Stimulated activated CD8-positive, alpha-beta memory T cell treated with anti-CD3 and anti-CD28 coated beads, Interleukin-12 subunit alpha, Interleukin-12 subunit beta, amount 100 ng/mL, for 24 hours (primary cell): ENCODE data around the gene SNRPB2.

Experiments
- DNase-seq: peaks from one replicate; pipeline ENCODE4 v3.0.0-alpha.2; 2020; ENCODE audit errors: extremely low read depth

Gene SNRPB2

DNA sequence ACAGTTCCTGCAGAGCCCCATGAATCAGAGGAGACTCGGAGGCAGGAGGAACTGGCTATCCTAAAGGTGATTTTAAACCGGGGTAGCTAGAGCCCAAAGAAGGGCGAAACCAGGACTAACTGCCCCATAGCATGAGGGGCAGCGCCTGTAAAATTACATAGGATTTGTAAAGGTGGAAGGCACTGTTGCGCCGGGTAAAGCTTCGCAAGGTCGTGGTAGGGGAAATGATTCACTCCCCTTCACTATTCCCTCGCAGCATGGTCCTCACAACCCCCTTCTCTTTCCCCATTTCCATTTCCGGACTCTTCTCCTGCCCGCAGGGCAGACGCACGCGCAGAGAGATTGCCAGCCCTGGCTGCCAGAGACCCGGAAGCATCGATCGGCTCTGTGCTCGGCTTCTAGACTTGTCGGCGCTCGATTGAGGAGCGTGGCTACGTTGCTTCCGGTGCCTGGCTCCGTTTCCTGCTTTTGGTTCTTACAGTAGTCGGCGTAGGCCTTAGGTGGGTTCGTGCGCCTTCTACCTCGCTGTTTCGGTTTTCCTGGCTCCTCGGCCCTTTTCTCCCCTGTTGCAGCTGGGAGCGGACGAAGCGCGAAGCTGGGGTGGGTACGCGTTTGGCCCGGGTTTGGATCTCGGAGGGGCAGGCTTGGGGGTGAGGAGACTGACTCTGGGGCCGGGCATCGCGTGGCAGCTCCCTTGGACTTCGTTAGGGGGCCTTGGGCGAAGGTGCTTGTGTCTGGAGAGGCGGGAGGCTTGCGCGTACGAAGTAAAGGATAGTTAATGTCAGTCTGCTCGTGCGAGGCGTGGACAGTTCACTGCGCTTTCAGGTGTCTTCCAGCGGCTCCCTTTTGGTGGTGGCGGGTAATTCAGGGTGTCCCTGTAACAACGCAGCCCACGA, at the start of gene SNRPB2:
SNRPB2 (plus strand) TSS at position 462 of the 896 bp plus-strand sequence. CDS start 1,677 bp downstream, outside the sequence.
- peak; percentile 76 for DNase-seq

DNA sequence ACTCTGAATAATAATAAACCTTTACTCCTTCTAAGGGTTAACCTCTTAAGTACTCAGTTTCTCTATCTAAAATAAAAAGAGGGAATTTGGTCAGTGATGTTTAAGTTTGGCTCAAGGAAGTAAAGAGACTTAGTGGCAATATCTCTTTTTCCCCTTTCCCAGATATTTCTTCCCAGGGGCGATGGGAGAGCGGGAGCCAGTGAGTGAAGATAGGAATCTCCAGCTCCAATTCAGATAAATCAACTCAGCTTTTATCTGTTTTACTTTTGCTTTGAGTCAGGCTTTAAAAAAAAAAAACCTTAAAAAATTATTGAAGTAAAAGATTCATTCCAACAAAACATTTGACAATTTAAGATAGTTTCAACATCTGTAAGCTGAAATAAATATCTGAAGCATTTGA, 45.4 kb upstream of the SNRPB2 start:
- DNase-seq = no peak

DNA sequence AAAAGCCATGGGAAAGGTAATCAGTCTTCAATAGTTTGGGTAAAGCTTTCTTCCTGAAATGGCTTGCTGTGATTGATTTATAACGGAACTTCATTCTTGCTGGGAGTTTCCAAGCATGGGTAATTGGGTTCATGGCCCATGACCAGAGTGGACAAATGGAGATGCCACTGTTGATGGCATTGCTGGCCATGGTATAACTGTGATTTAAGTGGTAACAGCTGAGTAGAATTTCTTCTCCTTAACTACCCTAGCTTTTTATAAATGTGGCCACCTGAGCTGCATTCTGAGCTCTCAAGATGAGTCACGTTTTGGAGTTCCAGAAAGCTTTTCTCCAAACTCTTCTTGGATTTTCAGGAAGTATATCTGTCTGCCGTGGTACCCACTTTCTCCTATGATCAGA, 39.9 kb upstream of the SNRPB2 start:
- no peak for DNase-seq

DNA sequence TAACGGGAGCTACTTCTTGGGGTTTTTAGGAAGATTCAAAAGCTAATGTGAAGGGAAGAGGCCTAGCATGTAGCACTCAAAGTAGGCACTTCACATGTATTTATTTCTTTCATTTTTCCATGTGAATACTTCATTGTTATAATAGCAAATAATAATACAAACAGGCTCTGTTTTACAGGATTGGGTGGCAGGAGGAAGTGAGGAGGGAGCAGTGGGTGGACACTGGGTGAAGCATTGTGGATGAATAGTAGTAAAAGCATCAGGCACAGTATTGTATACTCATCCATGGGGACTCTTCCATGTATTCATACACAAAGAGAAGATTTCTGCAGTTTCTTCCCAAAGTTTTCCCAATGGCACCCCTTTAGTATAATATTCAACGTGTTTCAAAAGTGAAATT, 38.4 kb upstream of the SNRPB2 start:
- no peak for DNase-seq

DNA sequence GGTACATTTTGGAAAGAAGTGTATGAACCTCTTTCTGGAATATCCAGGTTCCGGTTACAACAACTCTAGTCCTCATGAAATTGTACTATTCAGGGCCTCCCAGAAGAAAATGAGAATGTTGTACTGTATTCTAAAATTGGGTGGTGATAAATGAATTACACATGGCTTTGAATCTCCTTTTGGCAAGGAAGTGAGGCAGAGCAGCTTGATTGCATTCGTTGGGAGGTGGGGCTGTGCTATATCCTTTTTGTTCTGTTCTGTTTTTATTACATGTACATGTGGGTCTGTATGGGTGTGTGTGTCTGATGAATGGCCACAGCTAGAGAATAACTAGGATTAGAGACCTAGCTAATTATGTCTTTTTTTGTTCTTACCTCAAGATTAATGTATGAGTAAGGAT, 37.8 kb upstream of the SNRPB2 start:
- no peak for DNase-seq

DNA sequence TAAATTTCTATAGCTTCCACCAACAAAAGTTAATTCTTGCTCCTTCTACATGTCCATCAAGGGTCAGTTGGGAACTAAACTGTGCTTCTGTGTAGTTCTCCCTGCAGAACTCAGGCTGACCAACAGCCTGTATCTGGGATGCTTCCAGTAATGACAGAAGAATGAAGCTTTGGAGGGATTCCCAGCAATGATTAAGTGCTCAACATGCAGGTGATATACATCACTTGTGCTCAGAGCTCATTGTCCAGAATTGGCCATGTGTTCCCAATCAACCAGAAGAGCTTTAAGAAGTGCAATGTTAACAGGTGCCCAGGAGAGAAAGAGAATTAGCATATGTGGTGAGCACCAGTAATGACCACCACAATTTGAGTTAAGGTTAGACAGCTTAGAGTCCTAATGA, 37.4 kb upstream of the SNRPB2 start:
- DNase-seq = no peak

DNA sequence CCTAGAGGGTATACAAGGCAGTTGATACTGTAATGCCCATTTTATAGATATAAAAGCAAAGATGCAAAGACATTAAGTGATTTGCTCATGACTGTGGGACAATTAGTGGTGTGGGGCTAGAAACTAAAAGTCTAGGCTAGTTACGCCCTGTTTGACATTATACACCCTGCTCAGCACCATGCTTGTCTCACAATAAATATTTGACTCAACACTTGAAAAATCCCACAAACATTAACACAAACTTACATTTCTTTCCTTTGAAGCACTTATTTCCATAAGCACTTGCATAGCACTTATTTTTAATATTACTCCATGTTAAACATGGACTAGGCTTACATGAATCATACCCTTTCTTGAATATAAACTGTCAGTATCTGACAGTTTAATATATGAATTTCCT, 36.5 kb upstream of the SNRPB2 start:
- no peak for DNase-seq

DNA sequence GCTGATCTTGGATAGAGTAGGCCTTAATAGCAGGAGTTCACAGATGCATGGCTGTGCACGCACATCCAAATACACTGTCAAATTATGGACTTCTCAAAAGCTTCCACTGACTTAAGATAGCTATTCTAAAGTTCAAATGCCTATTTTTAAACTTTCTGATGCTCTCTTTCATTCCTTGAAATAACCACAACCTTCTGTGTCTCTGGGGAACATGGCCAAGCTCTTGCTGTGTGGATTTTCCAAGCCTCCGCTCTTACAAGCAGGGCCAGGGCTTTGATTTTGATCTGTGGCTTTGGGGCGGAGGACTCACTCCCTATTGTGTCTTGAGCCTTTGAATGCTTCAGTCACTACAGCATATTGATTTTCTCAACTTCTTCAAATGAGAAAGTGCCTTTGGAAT, 35.7 kb upstream of the SNRPB2 start:
- no peak for DNase-seq

DNA sequence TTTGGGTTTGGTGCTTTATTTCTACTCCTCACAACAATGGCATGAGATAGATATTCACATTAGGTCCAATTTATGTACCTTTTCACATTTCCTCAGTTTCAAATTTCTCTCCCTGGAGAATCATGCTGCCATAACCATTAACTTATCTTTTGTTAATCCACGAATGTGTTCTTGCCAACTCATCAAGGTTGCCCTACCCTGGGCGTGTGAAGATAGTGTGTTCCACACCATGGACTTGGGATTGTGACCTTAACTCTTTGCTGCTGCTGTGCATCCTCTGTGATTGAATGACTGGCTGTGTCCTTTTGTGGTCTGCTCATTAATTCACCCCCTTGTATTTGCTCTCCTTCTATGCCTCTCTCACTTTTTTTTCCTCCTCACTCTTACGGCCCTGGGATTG, 34.2 kb upstream of the SNRPB2 start:
- no peak for DNase-seq

DNA sequence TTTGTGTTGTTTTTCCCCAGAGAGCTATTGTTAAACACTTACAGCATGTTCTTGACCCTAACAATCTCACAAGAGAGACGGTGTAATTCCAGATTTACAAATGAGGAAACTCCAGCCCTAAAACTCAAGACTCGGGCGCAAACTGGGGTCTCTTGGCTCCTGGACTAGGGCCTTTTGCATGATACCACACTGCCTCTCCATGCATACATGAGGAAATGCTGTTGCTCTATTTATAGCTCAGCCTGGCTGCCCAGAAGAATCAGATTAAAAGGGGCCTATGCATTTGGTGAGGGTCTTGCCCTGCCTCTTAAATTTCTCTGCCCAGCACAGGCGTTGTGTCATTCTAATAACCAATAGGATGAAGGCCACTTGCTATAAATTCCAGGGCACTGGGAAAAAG, 30.5 kb upstream of the SNRPB2 start:
- no peak for DNase-seq

DNA sequence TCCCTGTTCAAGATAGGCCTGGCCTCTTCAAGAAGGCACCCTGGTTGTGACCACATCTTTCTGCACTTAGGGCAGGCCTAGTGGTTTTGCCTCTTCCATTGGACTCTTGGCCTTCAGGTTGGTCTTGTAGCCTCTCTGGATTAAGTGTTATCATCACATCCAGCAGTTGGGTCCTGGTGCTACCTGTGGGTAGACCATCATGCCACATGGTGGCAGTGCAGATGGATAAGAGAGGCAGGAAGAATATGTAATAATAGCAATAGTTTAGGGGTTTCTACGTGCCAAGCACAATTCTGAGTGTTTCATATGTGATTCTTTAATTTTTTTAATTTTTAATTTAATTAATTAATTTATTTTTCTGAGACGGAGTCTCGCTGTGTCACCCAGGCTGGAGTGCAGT, 28.5 kb upstream of the SNRPB2 start:
- DNase-seq = no peak

DNA sequence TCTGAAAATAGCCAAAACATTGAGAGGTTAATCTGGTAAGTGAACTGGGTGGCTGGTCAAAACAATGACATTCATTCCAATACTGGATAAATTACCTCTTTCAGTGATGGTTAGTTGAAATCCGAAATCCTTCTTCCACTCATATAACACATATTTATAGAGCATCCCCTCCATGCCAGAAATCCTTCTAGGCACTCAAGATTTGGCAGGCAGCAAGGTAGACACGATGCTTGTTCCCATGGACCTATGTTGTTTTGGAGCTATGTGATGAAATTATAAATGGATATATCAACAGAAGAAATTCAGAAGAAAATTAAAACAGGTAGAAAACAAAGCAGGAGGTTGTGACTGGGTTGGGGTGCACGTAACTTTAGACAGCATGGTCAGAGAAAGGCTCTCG, 26.3 kb upstream of the SNRPB2 start:
- DNase-seq = no peak

DNA sequence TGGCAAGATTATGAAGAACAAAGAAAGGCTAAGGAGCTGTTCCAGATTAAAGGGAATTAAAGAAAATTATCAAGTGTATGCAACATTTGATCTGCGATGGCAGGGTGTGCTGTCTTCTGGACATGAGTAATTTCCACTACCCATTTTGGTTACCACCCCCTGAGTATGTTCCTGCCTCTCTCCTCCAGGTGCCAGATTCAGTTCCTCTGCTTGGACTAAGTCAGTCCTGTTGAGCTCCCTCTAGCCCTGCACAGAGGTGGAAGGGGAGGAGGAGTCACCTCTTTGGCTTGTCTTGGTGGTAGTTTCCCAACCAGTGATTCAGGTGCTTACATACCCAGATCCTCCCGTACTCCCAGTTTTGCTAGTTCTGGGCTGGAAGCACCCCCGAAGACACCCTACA, 22.2 kb upstream of the SNRPB2 start:
- no peak for DNase-seq

DNA sequence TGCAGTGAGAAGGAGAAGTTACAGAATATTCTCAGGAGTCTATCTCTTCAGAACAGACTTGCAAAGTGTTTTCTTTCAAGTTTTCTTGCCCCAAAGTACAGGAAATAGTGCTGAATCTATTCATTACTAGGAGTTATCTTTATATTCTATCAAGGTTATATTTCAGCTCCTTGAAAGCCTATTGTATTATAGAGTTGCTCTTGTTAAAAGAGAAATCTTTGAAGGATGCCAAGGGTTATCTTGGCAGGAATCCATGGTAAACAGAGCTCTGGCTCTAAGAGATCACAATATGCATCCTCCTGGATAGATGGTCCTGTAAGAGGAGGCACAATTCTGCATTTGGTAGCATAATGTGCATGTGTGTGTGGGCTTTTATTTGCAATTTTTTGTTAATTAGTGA, 21.2 kb upstream of the SNRPB2 start:
- DNase-seq = no peak

DNA sequence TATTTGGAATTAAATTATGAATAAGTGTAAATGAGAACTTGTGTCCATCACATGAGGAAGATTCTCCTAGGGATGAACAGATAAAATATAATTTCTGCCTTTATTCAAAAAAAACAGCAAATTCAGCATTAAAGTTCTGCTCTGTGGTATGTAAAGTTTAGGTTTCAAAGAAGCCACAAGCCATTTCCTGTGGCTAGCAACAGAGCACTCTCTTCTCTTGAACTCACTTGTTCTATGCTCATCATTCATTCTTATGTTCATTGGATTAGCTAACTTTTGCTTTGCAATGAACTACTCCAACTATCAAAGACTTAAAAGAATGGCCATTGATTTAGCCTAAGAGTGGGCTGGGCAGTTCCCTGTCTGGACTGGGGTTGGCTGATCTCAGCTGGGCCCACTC, 20.8 kb upstream of the SNRPB2 start:
- no peak for DNase-seq

DNA sequence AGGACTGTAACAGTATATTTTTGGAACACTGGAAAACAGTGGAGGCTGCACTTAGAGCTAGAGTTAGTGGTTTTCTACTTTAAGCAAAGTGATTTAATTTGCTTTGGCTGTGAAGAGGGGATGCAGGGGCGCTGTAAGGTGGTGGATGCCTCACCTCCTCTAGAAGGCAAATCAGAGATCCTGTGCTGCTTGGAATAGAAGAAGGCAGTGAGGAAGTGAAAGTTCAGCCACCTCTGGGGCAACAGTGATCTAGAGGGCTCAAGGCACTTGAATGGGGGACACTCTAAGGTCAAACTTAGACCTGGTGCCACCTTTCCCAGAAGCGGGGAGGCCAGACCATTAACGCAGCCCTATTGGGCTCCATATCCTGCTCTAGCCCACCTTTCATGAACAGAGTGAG, 19.0 kb upstream of the SNRPB2 start:
- DNase-seq = no peak

DNA sequence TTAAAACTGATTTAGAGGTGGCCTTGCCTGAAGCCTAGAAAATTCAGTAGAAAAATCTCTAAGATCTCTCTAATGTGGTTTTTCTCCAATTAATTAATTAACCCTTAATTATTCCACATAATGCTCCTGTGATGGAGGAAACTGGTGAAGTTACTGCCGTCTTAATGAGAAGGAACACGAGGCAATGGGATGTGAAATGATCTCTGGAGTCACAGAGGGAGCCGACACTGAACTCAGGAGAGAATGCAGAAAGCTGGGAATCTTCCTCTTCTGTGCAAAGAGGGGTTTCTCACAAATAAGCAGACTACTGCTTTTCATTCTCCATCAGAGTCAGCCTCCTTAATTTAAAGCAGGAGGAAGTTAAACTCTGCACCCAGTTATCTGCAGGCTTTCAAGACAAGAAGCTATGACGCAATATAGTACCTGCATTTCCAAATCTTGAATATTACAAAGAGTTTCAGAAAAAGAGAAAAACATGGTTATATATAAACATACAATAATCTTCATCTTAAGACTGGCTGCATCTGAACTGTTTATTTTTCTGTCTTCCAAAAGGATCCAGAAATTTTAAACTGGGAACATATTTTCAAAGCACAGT, 18.1 kb upstream of the SNRPB2 start:
- no peak for DNase-seq

DNA sequence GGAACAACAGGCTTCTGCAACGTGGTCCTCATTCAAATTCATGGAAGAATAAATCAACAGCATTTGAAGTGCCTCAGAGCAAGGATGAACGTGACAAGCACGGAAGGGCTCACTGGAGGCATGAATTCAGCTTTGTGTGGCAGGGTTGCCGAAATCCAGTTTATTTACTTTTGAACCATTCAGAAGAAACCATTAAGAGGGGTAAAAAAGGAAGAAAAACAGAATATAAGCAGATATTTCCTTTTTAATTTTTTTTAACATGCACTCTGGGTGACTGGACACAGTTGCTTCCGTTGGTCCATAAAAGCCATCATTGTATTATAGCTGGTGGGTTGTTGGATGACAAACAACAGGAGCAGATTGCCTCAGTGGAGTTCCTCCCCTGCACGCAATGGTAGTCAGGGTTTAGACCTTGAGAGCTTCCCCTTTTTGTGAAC, 17.3 kb upstream of the SNRPB2 start:
- no peak for DNase-seq

DNA sequence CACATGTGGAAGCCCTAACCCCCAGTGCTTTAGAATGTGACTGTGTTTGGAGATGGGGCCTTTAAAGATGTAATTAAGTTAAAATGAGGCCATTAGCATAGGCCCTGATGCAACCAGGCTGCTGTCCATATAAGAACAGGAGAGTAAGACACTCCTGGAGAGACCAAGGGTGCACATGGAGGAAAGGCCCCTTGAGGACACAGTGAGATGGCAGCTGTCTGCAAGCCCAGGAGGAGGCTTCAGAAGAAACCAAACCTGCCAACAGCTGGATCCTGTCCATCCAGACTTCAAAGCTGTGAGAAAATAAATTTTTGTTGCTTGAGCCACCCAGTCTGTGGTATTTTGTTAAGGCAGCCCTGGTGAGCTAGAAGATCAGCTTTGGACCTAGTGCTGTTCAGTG, 16.8 kb upstream of the SNRPB2 start:
- DNase-seq = no peak

DNA sequence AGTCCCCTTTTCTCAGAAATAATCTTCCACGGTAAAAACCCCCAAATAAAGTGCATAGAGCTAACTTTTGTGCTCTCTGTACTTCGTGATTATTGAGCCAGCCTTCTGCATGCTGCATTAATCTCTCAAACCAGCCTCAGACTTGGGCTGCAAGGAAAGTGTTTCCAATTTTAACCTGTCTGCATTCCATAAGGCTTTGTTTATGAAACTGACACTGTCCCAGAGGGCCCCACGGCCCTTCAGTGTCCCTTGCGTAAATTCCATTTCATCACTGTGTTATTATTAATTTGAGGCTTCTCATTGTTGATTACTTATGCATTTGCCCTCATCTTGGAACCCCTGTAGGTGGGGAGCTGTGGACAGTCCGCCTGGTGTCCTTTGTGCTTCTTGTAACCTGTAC, 15.6 kb upstream of the SNRPB2 start:
- no peak for DNase-seq

DNA sequence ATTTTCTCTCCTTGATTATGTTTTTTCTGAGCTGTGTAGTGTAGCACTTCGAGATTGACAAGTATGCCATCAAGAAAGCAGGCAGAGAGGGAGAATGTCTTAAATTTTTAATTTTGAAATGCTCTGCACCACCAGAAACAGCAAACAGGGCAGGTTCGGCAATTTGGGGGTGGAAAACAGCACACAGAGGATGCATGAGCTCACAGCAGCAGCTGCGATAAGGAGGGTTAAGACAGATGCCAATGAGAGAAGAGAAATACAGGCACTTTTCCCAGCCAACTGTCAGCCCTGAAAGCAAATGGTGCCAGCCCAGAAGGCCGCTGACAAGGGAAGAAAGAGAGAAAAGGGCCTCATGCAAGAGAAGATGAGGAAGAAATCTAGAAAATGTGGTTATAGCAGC, 15.1 kb upstream of the SNRPB2 start:
- no peak for DNase-seq

DNA sequence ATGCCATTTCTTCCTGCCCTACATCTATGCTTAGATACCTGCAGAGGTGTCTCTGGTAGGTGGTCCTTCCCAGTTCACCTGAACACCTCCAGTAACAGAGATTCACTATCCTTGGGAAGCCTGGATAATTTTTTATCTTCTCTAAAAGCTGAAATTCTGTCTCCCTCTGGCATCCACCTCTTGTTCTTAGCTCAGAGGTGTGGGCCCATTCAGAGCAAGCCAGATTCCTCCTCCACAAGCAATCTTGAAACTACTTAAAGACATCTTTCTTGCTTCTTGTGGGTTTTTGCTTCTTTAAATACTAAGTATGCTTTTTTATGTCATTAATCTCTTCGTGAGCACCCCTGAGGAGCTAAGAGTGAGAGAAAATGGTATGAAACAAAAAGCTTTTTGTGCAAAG, 10.4 kb upstream of the SNRPB2 start:
- DNase-seq = no peak

DNA sequence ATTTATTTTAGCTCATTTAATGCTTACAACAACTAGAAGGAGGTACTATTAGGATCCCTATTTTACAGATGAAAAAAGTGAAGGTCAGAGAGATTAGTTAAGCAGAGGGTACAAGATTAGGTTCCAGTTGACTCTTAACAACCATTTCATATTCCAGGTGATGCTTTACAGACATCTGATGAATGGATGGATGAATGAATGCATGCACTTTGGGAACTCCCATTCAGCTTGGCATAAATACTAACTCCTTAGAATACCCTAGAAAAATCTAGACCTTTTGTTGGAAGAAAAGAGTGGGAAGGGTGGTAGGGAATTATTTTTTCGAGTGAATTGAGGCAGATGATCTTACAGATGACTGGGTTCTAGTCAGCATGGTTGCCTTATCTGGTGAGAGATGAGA, 746 bp upstream of the SNRPB2 start:
- DNase-seq = no peak
